ENCODE data around the gene ADAMTS17. TPM values are rescaled to one million over a fixed set of nuclear protein-coding genes. Genes with fewer than 3 reads are reported as not detected.

Gene ADAMTS17
- total RNA-seq, 1 donor from 2014 or later = 0.99 TPM

DNA sequence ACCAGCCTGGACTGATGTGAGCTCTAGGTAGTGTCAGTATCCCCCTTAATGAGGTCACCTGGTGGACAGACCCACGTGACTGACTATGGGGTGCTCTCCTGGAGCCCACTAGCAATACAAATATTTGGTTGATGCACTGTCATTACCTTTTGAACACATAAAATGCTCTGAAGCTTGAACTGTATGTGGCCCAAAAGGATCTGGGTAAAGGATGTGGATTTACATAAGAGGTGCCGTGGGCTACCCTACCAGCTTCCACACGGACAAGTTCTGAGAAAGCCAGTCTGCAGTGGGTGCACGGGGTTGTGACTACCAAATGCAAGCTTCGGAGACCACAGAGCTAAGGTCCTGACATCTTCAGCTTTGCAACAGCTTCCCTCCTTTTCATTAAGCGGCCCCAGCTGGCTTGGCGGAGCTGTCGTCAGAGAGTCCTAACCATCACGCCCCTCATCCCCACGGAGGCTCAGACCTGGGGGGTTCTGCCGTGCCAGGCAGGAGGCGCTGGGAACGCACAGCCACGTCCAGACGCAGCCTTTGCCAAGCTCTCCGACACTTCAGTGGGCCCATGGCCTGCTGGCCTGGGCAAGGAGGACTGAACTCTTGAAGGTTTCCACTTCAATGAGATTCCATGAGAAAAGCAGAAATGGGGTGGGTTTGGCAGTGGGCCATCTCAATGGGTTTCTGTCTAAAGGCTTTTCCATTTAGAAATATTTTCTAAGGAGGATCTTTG, 228.3 kb downstream of the ADAMTS17 start:
- Histone ChIP-seq H3K9me3 (replicated peaks) (no peaks in the 10 kb centered on the region), H3K4me3 (peak overlapping the region; percentile 59), H3K27ac (replicated peaks) (peak overlapping the region; percentile 96), H3K36me3 (no peaks in the 10 kb centered on the region), H3K27me3 (ENCODE audit: low read depth) (no peaks in the 10 kb centered on the region), H3K4me1 (peaks cover 75% of the 10 kb centered on the region)
- TF ChIP-seq, protein P1, sequence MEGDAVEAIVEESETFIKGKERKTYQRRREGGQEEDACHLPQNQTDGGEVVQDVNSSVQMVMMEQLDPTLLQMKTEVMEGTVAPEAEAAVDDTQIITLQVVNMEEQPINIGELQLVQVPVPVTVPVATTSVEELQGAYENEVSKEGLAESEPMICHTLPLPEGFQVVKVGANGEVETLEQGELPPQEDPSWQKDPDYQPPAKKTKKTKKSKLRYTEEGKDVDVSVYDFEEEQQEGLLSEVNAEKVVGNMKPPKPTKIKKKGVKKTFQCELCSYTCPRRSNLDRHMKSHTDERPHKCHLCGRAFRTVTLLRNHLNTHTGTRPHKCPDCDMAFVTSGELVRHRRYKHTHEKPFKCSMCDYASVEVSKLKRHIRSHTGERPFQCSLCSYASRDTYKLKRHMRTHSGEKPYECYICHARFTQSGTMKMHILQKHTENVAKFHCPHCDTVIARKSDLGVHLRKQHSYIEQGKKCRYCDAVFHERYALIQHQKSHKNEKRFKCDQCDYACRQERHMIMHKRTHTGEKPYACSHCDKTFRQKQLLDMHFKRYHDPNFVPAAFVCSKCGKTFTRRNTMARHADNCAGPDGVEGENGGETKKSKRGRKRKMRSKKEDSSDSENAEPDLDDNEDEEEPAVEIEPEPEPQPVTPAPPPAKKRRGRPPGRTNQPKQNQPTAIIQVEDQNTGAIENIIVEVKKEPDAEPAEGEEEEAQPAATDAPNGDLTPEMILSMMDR (IDR thresholded peaks at IDR 0.05; ENCODE audit: borderline replicate concordance) = no peak
- intact Hi-C loops (cut with micrococcal nuclease) = no loop called here
- DNase-seq = peak; percentile 44

DNA sequence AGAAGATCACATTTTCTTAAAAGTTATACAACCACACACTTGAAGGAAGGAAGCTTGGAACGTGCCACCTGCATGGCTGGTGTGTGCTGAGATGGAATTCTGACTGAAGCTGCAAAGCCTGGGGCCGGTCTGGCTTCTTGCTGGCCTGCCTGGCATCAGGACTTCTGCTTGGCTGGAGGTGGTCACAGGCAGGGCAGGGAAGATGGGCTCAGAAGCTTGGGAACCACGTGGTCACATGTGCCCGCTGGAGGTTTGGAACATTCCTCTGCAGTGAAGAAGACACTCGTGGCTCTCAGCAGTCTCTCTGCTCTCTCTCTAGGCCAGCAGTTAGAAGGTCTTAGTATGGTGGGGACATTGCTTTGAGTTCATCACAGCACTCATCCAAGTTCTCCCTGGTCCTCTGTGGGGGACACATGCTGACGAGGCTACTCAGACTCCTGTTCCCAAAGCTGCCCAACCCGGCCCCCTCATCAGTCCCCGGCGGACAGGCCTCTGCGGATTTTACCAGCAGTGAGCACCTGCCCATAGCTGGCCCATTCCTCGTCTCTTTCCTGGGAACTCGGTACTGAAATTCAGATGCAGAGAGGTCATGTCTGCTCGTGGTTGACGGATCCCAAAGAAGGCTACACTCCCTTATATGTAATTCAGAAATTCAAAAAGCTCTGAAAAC, 229.0 kb downstream of the ADAMTS17 start:
- intact Hi-C loops (cut with micrococcal nuclease) = no loop called here
- Histone ChIP-seq H3K4me1 (peaks cover 75% of the 10 kb centered on the region), H3K9me3 (replicated peaks) (no peaks in the 10 kb centered on the region), H3K4me3 (no peak overlapping the region), H3K27ac (replicated peaks) (peak overlapping the region; percentile 96), H3K27me3 (ENCODE audit: low read depth) (no peaks in the 10 kb centered on the region), H3K36me3 (no peaks in the 10 kb centered on the region)
- DNase-seq = no peak
- TF ChIP-seq, protein P1 (IDR thresholded peaks at IDR 0.05; ENCODE audit: borderline replicate concordance) = no peak

DNA sequence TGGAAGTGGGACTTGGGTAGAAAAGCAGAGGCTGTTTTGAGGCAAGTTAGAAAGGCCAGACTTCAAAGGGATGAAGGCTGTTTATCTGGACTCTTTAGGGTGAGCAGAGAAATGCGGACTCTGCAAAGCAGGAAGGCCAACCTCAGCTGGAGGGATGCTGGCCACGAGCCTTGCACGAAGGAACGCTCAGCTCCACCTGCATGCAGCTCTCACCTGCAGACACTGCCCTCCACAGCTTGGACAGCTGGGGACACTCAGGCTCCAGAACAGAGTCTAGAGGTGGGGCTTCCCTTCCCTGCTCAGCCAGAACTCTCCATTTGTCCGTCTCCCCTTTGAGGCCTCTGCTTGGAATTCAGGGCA, 229.7 kb downstream of the ADAMTS17 start:
- no peaks in the 10 kb centered on the region for H3K27me3 ChIP-seq (ENCODE audit: low read depth)
- DNase-seq = no peak
- no peaks in the 10 kb centered on the region for H3K9me3 ChIP-seq (replicated peaks)
- H3K4me3 ChIP-seq = no peak overlapping the region
- peak overlapping the region; percentile 96 for H3K27ac ChIP-seq (replicated peaks)
- no peaks in the 10 kb centered on the region for H3K36me3 ChIP-seq
- TF ChIP-seq, protein P1 (IDR thresholded peaks at IDR 0.05; ENCODE audit: borderline replicate concordance) = no peak
- intact Hi-C loops (cut with micrococcal nuclease) = no loop called here
- peaks cover 73% of the 10 kb centered on the region for H3K4me1 ChIP-seq

DNA sequence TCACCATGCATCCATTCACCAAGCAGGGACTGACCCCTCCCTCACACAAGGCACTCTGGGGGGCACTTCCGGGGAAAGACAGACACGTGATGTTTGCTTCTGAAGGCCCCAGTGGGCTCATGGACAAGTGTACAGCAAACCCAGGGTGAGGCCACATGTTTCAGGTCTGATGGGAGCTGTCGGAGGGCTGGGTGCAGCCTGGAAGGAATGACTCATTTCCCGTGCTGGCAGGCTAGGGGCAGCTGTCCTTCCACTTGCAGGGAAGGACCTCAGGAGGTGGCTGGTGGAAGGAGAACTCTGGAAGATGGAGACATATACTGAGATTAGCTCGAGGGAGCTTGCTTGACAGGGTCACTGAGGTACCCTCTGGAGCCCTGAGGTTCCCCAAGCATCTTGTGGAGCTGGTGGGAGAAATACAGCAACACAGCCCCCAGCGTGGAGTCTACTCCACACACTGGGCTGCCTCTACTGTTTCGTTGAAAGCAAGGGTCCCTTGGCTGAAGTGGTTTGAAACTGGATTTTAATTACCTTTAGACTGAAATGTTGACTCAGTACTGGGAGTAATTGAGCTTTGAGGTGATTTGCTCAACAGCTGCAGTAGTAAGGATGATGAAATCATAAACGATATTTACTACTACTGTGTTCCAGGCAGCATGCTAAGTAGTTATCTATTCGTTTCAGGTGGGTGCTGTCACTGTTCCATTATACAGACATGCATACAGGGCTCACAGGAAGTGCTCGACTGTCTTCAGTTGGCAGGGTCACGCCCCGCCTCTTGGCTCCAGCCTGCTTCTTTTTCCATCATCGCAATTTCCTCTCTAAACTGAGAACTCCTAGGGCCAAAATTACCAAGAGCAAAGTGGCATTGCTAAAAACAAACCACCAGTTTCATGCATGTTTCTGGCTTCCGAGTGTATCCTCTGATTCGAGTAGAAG, 230.4 kb downstream of the ADAMTS17 start:
- intact Hi-C loops (cut with micrococcal nuclease) = no loop called here
- no peaks in the 10 kb centered on the region for H3K36me3 ChIP-seq
- TF ChIP-seq, protein P1 (IDR thresholded peaks at IDR 0.05; ENCODE audit: borderline replicate concordance) = no peak

DNA sequence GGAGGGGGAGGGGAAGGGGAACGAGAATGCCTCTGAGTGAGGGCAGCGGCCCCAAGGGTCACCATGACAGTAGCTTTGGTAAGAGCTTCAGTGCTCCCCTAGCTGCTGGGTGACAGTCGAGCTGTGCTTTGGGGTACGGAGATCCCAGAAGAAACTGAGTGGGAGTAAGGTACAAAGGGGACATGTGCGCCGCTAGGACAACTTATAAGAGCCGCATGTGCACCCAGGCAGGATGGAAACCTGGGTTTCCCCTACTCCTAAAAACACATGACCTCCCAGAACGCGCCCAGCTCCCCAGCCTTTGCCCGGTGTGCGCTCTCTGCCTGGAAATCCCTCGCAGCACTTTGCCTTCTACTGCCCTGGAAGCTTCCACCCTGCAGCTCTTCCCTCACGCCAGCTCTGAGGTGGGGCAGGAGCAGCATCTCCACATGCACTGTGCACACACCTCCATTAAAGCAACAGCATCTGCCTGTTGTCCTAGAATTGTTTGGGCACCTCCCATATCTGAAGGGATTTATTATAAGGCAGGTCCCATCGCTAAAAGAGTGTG, 232.2 kb downstream of the ADAMTS17 start:
- H3K27ac ChIP-seq (replicated peaks) = no peak overlapping the region
- no peaks in the 10 kb centered on the region for H3K9me3 ChIP-seq (replicated peaks)
- no peaks in the 10 kb centered on the region for H3K27me3 ChIP-seq (ENCODE audit: low read depth)
- TF ChIP-seq, protein P1 (IDR thresholded peaks at IDR 0.05; ENCODE audit: borderline replicate concordance) = no peak
- intact Hi-C loops (cut with micrococcal nuclease) = no loop called here
- H3K4me1 ChIP-seq = peaks cover 53% of the 10 kb centered on the region
- H3K36me3 ChIP-seq = no peaks in the 10 kb centered on the region
- DNase-seq = no peak
- H3K4me3 ChIP-seq = no peak overlapping the region

More for the DNA sequence above, 230.4 kb downstream of the ADAMTS17 start:
- peak; percentile 69 for DNase-seq
- no peaks in the 10 kb centered on the region for H3K9me3 ChIP-seq (replicated peaks)
- H3K4me1 ChIP-seq = peaks cover 71% of the 10 kb centered on the region
- no peaks in the 10 kb centered on the region for H3K27me3 ChIP-seq (ENCODE audit: low read depth)
- H3K4me3 ChIP-seq = no peak overlapping the region
- peak overlapping the region; percentile 96 for H3K27ac ChIP-seq (replicated peaks)
